Activated CD4-positive, alpha-beta memory T cell treated with anti-CD3 and anti-CD28 coated beads for 36 hours (primary cell): ENCODE data around the gene FRS3. TPM values are rescaled to one million over a fixed set of nuclear protein-coding genes. Genes with fewer than 3 reads are reported as not detected.

ENCODE experiments used
- CTCF ChIA-PET: fragments of 350-600 bp; sonication (Branson Sonifier 250); formaldehyde crosslinking; loops from one replicate; lab custom pipeline; 2021; ENCODE audit warnings: antibody characterized with exemption, inconsistent platforms; lab: Charles Lee
- POLR2A ChIA-PET: fragments of 350-600 bp; sonication (Branson Sonifier 250); formaldehyde crosslinking; loops from one replicate; lab custom pipeline; 2021; ENCODE audit warnings: antibody characterized with exemption; lab: Charles Lee
- DNase-seq: peaks from one replicate; pipeline ENCODE4 v3.0.0-alpha.2; 2020
- H3K27ac Mint-ChIP-seq: one replicate; pipeline ENCODE4 v1.8.0; 2021; ENCODE audit warnings: mixed read lengths
- H3K27me3 Mint-ChIP-seq: one replicate; pipeline ENCODE4 v1.8.0; 2021; ENCODE audit warnings: mixed read lengths
- H3K36me3 Mint-ChIP-seq: one replicate; pipeline ENCODE4 v1.8.0; 2021; ENCODE audit warnings: mixed read lengths
- H3K4me1 Mint-ChIP-seq: one replicate; pipeline ENCODE4 v1.8.0; 2021; ENCODE audit warnings: low read depth, mixed read lengths
- H3K4me3 Mint-ChIP-seq: one replicate; pipeline ENCODE4 v1.8.0; 2021; ENCODE audit warnings: mild to moderate bottlenecking, mixed read lengths
- H3K9me3 Mint-ChIP-seq: one replicate; pipeline ENCODE4 v1.8.0; 2021; ENCODE audit warnings: mixed read lengths
- intact Hi-C: fragments of 100-400 bp; cut with micrococcal nuclease; formaldehyde crosslinking; loops from one replicate; pipeline ENCODE4 v1.15.1; 2023
- total RNA-seq, 2 experiments: library from RNA; stranded (reverse); gene quantifications; one replicate each; pipeline ENCODE4 v1.2.3, GENCODE V29; 2021

Gene FRS3
- total RNA-seq, 2 experiments from 2014 or later, result 4.8 to 5.5 TPM

DNA sequence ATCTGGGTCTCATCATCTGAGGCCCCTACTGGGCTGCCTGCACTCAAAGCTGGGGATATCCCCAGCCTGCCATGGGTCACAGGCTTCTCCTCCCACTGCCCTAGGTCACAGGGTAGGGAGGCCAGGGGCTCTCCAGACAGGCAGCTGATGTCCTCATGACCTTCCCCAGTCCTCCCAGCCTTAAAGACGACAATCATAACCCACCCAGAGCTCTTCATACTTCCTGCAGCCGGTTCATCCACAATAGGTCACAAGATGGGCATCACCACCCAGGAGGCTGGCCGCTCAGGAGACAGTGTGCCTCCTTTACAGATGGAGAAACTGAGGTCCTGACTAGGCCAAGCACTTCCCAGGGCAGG lies 59.5 kb downstream of the FRS3 start:
- Mint-ChIP-seq H3K4me1 (peaks cover 17% of the 10 kb centered on the region), H3K4me3 (no peak overlapping the region), H3K27ac (no peak overlapping the region), H3K27me3 (no peaks in the 10 kb centered on the region), H3K36me3 (no peaks in the 10 kb centered on the region), H3K9me3 (no peaks in the 10 kb centered on the region)
- ChIA-PET CTCF (no interaction called here), POLR2A (no interaction called here)
- intact Hi-C loops, result no loop called here
- no peak for DNase-seq

Other genes with a start within 250 kb of the FRS3 start
- 10 to 100 TPM; 19.5 to 21.6 TPM for gene FOXP4, start 233.5 kb downstream of the FRS3 start, total RNA-seq
- gene MDFI, start 141.4 kb downstream of the FRS3 start, total RNA-seq, result not detected
- 10 to 100 TPM; 11.7 to 13.4 TPM for gene TFEB, start 44.3 kb downstream of the FRS3 start, total RNA-seq
- gene PGC, start 32.5 kb downstream of the FRS3 start, total RNA-seq, result not detected
- gene PRICKLE4, start 882 bp upstream of the FRS3 start, total RNA-seq, result under 1 TPM in 1 of 2 experiments, not detected in 1; 0.71 TPM
- gene TOMM6, start 7.8 kb upstream of the FRS3 start, total RNA-seq, result 100 to 1,000 TPM; 264 to 280 TPM
- 1 to 10 TPM; 6.1 to 6.3 TPM for gene USP49, start 115.5 kb upstream of the FRS3 start, total RNA-seq
- 10 to 100 TPM; 18.2 to 18.3 TPM for gene MED20, start 141.2 kb upstream of the FRS3 start, total RNA-seq
- gene BYSL, start 141.6 kb upstream of the FRS3 start, total RNA-seq, result 10 to 100 TPM; 46.6 to 51.0 TPM
- 100 to 1,000 TPM; 570 to 573 TPM for gene CCND3, start 161.9 kb upstream of the FRS3 start, total RNA-seq